HL-60/S4 (cell line): Measurements from ENCODE around the gene MAN2B1.

Source experiments
- in situ Hi-C: fragments of 300-500 bp; cut with MboI; formaldehyde crosslinking; loops from 2 replicates; pipeline ENCODE4 v1.14.3; 2022; ENCODE audit warnings: low sequenced_read_pairs

Gene MAN2B1

DNA sequence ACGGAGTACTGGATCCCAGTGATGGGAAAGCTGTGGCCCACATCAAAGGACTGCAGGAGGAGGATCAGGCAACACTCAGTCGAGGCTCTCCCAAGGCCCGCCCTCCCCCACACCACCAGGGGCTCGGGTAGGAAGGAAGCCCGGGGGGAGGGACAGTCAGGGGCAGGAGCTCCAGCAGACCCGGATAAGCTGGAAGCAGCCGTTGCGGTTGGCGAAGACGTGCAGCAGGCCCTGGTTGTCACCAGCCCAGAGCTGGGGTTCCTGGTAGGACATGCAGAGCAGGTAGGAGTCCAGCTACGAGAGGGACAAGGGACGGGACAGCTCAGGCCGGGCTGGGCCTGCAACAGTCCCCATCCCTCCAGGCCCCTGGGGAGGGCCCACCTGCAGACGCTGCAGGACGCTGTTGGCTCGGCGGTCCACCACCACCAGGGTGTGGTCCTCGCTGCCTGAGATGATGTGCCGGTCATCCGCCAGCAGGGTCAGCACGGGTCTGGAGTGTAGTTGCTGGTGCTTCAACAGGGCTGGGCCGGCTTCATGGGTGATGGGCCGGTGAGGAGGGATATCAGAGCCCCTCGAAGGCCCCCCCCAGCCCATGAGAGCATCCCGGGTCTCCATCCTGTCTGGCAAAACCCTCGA, 23.2 kb upstream of the MAN2B1 start:
- in situ Hi-C loops: no loop called here

DNA sequence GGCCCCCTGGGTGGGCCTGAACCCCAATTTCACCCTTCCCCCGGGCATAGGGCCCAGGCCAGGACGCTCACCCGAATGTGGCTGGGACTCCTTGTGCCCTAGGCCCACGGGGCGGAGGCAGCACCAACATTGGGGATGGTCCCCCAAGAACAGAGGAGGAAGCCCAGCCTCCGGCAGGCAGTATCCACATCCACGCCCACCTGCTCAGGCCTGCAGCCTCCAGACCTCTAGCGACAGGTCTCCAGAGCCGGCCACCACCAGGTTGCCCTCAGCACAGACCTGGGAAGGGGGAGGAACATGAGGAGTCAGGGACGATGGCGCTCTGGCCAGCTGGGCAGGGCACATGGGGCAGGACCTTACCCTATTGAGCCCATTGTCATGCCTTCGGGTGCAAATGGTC, 22.5 kb upstream of the MAN2B1 start:
- in situ Hi-C loops: no loop called here

DNA sequence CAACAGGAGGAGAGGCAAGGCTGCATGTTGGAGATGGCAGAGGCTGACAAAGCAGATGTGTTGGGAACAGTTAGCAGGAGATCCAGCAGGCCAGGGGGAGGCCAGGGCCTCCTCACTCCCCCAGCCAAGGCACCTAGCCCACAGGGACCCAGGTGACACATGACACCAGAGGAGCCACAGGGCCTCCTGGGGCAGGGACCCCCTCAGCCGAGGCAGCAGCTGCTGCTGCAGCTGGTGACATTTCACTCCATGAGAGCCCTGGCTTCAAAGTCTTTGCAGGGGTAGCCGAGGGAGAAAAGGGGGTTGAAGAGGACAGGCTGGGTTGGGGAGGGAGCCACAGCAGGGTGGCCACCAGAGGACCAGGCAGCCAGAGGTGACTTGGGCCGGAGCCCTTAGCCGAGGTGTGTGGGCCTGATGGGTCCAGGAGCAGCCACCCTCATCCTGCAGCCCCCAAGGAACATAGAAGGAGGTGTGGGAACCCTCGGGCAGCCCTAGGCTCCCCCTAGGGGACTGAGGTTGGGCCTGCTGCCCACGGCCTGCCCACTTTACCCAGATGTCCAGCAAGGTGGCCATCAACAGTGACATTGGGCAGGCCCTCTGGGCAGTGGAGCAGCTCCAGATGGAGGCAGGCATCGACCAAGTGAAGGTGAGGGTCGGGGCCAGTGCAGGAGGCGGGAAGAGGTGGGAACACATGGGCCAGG, 21.1 kb upstream of the MAN2B1 start, which contains the start of gene GNG14:
Gene GNG14 (plus strand): TSS at position 503 of the 701 bp plus-strand sequence. CDS start 51 bp downstream, at position 554.
- in situ Hi-C loops: no loop called here

DNA sequence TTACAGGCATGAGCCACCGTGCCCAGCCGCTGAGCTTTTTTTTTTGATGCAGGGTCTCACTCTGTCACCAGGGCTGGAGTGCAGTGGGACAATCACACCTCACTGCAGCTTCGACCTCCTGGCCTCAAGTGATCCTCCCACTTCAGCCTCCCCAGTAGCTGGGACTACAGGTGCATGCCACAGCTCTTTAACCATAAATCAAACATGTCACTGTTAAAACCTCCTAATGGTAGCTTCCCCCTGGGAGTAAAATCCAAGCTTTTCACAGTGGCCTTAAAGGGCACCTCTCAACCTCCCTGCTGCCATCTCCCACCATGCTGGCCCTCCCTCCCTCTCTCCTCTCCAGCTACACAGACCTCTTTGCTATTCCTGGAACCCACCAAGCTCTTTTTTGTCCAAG, 19.3 kb upstream of the MAN2B1 start:
- in situ Hi-C loops: no loop called here

- in situ Hi-C loops: no loop called here
Observed at GRCh38 chr19:12681074-12681987, 14.8 kb upstream of the MAN2B1 start, which contains the start of gene DHPS. Gene DHPS, minus strand, starts transcription at chr19:12681880. Its CDS starts 114 bp downstream, at chr19:12681766.

- in situ Hi-C loops: no loop called here
Observed at GRCh38 chr19:12680034-12680433, 13.5 kb upstream of the MAN2B1 start.

DNA sequence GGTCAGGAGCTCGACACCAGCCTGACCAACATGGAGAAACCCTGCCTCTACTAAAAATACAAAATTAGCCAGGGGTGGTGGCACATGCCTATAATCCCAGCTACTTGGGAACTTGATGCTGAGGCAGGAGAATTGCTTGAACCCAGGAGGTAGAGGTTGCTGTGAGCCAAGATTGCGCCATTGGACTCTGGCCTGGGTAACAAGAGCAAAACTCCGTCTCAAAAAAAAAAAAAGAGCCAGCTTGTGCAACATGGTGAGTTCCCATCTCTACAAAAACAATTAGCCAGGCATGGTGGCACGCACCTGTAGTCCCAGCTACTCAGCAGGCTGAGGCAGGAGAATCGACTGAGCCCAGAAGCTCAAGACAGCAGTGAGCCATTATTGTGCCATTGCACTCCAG, 11.5 kb upstream of the MAN2B1 start:
- in situ Hi-C loops: loop anchor here (10.0 kb wide), 1 partner anchor 113 kb away; no protein-coding TSS in a partner anchor

DNA sequence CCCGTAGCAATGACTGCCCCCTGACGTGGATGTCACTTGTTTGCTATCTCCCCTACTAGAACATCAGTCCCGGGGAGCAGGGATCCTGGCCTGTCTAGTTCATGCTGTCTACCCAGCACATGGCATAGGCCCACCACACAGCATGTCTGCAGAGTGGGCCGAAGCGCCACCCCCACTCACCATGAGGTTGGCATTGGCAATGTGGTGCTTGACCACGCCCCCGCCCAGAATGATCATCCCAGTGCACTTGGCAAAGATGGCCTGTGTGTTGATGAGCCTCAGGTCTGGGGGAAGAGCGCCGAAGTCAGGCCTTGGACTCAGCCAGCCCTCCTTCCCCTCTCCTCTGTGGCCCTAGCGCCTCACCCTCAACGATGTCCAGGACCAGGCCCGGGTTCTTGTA, 10.4 kb upstream of the MAN2B1 start:
- in situ Hi-C loops: loop anchor here (10.0 kb wide), 1 partner anchor 112 kb away; no protein-coding TSS in a partner anchor

DNA sequence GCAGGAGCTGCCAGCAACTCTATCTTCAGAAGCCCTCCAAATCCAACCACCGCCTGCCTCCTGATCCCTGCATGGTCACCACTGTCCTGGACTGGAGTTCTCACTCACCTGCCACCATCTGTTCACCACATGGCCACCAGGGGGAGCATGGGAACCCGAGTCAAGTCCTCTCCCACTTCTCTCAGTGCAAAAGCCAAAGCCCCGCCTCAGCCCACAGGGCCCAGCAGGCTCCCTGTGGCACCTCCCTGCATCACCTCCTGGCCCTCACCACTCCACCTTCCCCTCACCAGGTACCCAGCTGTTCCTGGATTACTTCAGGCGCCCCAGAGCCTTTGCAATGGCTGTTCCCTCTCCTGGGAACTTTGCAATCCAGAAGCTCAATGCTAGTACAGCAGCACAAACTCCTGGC, 9.8 kb upstream of the MAN2B1 start:
- in situ Hi-C loops: loop anchor here (10.0 kb wide), 1 partner anchor 112 kb away; no protein-coding TSS in a partner anchor

- in situ Hi-C loops: loop anchor here (10.0 kb wide), 1 partner anchor 111 kb away; no protein-coding TSS in a partner anchor
Observed at GRCh38 chr19:12675940-12676339, 9.4 kb upstream of the MAN2B1 start.

DNA sequence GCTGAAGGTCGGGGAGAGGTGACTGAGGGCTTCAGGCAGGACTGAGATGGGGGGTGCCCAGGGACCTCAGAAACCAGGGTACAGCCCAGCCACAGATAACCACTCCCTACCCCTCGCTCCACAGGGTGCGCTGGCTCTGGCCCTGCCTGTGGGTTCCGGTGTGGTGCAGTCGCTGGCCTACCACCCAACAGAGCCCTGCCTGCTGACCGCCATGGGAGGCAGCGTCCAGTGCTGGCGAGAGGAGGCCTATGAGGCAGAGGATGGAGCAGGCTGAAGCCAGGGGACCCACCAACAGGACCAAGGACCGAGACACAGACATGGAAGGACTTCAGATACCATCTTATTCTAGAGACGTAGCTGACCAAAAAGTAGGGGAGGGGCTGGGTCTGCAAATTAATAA, 8.9 kb upstream of the MAN2B1 start:
- in situ Hi-C loops: loop anchor here (10.0 kb wide), 1 partner anchor 111 kb away; no protein-coding TSS in a partner anchor

GRCh38 chr19:12672744-12673143, 6.2 kb upstream of the MAN2B1 start:
- in situ Hi-C loops: loop anchor here (10.0 kb wide), 1 partner anchor 108 kb away; no protein-coding TSS in a partner anchor

DNA sequence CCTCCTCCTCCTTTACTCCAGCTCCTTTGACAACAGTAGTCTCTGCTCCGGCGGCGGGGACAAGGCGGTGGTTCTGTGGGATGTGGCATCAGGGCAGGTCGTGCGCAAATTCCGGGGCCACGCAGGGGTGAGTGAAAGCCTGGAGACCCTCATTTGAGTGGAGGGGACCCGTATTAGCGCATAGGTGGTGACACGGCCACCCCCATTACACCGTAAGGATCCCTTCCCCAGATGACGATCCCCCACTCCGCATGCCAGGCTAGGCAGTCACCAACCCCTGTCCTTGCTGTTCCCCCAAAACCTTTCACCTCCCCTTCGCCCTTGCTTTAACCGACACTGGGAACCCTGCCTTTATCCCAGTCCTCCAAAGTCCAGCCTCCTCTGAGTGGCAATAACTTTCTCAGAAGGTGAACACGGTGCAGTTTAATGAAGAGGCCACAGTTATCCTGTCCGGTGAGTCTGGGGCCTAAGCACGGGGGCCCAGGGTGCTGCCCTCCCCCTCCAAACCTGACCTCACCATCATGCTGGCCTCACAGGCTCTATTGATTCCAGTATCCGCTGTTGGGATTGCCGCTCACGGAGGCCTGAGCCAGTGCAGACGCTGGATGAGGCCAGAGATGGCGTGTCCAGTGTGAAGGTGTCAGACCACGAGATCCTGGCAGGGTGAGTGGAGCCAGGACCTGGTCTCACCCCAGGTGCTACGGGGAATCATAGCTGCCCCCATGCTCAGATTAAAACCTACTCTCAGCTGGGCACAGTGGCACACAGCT, 3.8 kb upstream of the MAN2B1 start:
- in situ Hi-C loops: loop anchor here (10.0 kb wide), 1 partner anchor 106 kb away; no protein-coding TSS in a partner anchor

GRCh38 chr19:12669270-12670158, 3.0 kb upstream of the MAN2B1 start:
- in situ Hi-C loops: loop anchor here (10.0 kb wide), 1 partner anchor 105 kb away; no protein-coding TSS in a partner anchor

- in situ Hi-C loops: no loop called here
Observed at GRCh38 chr19:12668932-12669269, 2.4 kb upstream of the MAN2B1 start.

GRCh38 chr19:12668346-12668745, 1.8 kb upstream of the MAN2B1 start:
- in situ Hi-C loops: no loop called here

- in situ Hi-C loops: no loop called here
Observed at GRCh38 chr19:12667731-12668302, 1.3 kb upstream of the MAN2B1 start.

- in situ Hi-C loops: no loop called here
Observed at GRCh38 chr19:12665671-12666264, 774 bp downstream of the MAN2B1 start.

- in situ Hi-C loops: no loop called here
Observed at GRCh38 chr19:12665281-12665573, 1.3 kb downstream of the MAN2B1 start.
